Gastrocnemius medialis (tissue), 4 donors: Measurements from ENCODE around the gene USP2.

Experiments
- CTCF ChIP-seq, 5 experiments: fragments of 450-650 bp in 3 of 5; fragments of 200-600 bp in 2 of 5; sonication (generic) in 2 of 5; IDR thresholded peaks in 4 of 5; conservative IDR thresholded peaks in 1 of 5; 1 replicate in 4 of 5; 2 replicates in 1 of 5; pipeline ENCODE4 v1.5.1; 2016 to 2019; ENCODE audit warnings: antibody characterized with exemption in 5 of 5, mild to moderate bottlenecking in 3 of 5, moderate library complexity in 3 of 5
- POLR2A ChIP-seq, 2 donors: fragments of 450-650 bp; IDR thresholded peaks; one replicate each; pipeline ENCODE4 v1.6.1; 2017; ENCODE audit warnings: antibody characterized with exemption in 2 of 2, mild to moderate bottlenecking in 2 of 2, moderate library complexity in 2 of 2

DNA sequence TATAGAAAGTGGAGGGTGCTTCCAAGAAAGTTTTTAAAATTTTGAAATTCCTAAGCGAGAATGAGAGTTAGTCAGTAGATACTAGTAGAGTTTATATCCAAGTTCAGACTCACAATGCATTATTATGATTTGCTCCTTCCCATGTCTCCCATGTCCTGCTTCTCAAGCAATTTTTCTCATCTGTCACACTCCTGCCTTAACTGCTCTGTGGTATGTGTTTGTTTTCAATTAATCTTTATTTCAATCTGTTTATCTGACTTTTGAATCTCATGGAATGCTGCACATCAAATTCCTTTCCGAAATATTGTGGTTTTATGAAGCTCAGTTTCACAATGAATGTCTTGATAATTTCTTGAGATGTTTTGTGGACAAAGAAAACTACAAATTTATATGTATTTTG, 23.4 kb upstream of the USP2 start:
- TF ChIP-seq CTCF (IDR thresholded peaks at IDR 0.05 in 4 of 5, conservative IDR thresholded peaks at IDR 0.05 in 1 of 5) (no peak), POLR2A (IDR thresholded peaks at IDR 0.05) (no peak)
